ENCODE data around the gene PSG1.
"Not testable (repeated sequence)": the region's sequence is repeated elsewhere in the genome, so short reads cannot be mapped to it uniquely, and the experiment has no call there.

DNA sequence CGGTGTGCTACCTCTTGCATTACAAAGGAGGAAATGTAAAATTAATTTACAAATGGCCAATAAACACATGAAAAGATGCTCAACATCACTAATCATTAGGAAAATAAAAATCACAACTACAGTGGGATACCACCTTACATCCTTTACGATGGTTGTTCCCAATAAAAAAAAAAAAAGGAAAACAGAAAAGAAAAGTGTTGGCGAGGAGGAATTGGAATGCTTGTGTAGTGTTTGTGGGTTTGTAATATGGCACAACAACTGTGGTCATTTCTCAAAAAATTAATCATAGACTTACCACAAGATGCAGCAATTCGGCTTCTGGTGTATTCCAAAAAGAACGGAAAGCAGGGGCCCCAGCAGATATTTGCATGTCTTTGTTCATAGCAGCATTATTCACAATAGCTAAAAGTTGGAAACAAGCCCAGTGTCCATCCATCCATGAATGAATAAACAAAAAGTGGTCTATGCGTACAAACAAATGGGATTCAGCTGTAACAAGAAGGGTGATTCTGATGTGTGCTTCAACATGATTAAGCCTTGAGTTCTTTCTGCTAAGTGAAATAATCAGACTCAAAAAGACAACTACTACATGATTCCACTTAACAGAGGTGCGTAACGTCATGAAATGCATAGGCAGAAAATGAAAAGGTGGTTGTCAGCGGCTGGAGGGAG, 58.1 kb downstream of the PSG1 start:
- not testable (repeated sequence) for TF ChIP-seq POLR2A (IDR thresholded peaks at IDR 0.05)
- TF ChIP-seq, protein P1, sequence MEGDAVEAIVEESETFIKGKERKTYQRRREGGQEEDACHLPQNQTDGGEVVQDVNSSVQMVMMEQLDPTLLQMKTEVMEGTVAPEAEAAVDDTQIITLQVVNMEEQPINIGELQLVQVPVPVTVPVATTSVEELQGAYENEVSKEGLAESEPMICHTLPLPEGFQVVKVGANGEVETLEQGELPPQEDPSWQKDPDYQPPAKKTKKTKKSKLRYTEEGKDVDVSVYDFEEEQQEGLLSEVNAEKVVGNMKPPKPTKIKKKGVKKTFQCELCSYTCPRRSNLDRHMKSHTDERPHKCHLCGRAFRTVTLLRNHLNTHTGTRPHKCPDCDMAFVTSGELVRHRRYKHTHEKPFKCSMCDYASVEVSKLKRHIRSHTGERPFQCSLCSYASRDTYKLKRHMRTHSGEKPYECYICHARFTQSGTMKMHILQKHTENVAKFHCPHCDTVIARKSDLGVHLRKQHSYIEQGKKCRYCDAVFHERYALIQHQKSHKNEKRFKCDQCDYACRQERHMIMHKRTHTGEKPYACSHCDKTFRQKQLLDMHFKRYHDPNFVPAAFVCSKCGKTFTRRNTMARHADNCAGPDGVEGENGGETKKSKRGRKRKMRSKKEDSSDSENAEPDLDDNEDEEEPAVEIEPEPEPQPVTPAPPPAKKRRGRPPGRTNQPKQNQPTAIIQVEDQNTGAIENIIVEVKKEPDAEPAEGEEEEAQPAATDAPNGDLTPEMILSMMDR (IDR thresholded peaks at IDR 0.05), result not testable (repeated sequence)
